ENCODE data around the gene ZER1.

Gene ZER1

GRCh38 chr9:128689293-128689774, 82.4 kb downstream of the ZER1 start:
- DNase-seq: peak in 1 of 2 experiments; percentile 73

GRCh38 chr9:128688501-128689292, 83.0 kb downstream of the ZER1 start, which contains the start of gene SET:
Gene SET, plus strand, starts transcription at chr9:128689222. Its CDS starts 361 bp downstream, at chr9:128689583.
- DNase-seq: peak; percentile 69 to 98

- DNase-seq: no peak
These were observed 84.3 kb downstream of the ZER1 start for GRCh38 chr9:128687453-128687852.

GRCh38 chr9:128685636-128686489, 85.9 kb downstream of the ZER1 start:
- DNase-seq: no peak

GRCh38 chr9:128684325-128685199, 87.2 kb downstream of the ZER1 start:
- peak; percentile 71 to 85 for DNase-seq

GRCh38 chr9:128684065-128684324, 87.7 kb downstream of the ZER1 start:
- DNase-seq: no peak

GRCh38 chr9:128683340-128684064, 88.2 kb downstream of the ZER1 start:
- peak; percentile 34 to 56 for DNase-seq
